GM12865 (cell line): ENCODE results near the gene BAHD1.

Source experiments
- DNase-seq: peaks from one replicate; pipeline ENCODE4 v3.0.0; 2010; ENCODE audit warnings: low read depth
- H3K4me3 ChIP-seq: 2 replicates; pipeline ENCODE4 v1.5.1; 2011; ENCODE audit warnings: mild to moderate bottlenecking, low read depth, low read length, control low read depth
- TF ChIP-seq, protein P1 (sequence below): IDR thresholded peaks from 2 replicates; pipeline ENCODE4 v1.5.1; 2011; ENCODE audit warnings: low read length, control low read depth, low read depth, inconsistent platforms; ENCODE audit not compliant: insufficient read depth; ENCODE audit errors: missing control alignments

Gene BAHD1

DNA sequence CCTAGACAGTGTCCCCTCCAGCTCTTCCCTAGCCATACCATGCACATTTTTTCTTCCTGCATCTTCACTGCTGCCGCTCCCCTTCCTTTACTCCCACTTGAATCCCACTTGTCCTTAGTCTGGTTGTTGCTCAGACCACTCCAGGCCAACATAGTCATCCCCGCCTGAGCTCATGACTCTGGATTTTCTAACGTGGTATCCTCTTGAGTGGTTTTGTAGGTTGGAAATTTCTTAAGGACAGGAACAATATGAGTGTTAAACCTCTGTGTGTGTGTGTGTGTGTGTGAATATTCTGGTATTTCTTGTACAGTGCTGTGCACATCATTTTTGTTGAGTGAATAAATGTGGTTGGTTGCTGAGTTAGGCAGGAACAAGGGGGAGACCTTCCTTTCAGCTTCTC, 3.1 kb downstream of the BAHD1 start:
- TF ChIP-seq, protein P1, sequence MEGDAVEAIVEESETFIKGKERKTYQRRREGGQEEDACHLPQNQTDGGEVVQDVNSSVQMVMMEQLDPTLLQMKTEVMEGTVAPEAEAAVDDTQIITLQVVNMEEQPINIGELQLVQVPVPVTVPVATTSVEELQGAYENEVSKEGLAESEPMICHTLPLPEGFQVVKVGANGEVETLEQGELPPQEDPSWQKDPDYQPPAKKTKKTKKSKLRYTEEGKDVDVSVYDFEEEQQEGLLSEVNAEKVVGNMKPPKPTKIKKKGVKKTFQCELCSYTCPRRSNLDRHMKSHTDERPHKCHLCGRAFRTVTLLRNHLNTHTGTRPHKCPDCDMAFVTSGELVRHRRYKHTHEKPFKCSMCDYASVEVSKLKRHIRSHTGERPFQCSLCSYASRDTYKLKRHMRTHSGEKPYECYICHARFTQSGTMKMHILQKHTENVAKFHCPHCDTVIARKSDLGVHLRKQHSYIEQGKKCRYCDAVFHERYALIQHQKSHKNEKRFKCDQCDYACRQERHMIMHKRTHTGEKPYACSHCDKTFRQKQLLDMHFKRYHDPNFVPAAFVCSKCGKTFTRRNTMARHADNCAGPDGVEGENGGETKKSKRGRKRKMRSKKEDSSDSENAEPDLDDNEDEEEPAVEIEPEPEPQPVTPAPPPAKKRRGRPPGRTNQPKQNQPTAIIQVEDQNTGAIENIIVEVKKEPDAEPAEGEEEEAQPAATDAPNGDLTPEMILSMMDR, result no peak
- no peak for DNase-seq
- no peak overlapping the region for H3K4me3 ChIP-seq

DNA sequence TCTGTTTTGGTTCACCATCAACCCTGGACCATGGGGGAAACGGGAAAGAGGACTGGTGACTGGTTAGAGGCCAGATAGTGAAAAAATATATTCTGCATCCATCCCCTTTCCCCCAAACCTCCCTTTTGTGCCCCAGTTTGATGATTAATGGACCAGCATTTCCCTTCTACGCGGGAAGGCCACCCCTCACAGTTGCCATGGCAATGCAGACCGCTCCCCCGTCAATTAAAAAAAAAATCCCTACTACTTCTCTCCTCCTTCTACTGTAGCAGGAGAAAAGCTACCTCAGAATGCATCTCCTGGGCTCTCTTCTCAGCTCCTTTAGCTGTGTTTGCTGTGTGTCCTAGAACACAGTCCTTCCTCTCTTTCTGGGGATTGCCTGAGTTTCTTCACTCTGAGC, 4.0 kb downstream of the BAHD1 start:
- TF ChIP-seq, protein P1, result no peak
- no peak for DNase-seq
- H3K4me3 ChIP-seq, result no peak overlapping the region

DNA sequence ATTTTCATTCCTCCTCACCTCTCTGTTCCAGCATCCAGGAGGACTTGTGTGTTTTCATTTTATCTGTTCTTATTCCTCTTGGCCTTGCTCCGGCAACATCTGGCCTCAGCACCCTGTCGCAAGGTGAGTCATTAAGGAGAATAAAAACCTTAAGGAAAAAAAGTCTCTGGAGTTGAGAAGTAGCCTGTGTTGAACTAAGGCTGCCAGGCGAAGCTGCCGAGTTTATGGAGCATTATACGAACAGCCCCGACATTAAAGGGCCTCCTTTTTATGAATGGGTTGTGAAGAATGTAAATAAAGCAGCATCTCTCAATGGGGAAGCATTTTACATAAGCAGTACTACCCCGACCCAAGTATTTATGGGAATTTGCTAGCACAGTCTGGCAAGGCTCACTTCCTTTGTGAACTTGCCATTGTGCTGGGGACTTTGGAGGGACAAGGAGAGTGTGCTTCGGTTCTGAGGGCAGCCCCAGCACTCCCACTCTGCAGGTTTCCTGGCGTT, 4.7 kb downstream of the BAHD1 start:
- DNase-seq, result no peak
- TF ChIP-seq, protein P1, result no peak
- H3K4me3 ChIP-seq, result no peak overlapping the region

DNA sequence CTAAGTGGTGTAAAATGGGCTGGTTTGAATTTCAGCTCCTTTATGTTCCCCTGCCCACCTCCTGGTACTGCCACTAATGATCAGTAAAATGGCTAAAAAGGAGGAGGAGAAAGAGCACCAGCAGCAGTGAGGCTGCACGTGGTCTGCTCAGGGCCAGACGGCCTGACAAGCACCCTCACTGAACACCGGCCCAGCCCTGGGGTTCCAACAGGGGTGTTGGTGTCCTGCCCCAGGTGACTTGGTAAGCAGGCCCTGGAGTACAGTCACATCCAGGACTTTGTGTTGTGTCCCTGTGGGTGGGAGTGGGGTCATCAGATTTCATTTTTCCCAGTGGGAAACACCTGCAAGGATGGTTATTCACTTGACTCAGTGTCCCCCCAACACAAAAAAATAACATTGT, 5.4 kb downstream of the BAHD1 start:
- H3K4me3 ChIP-seq, result no peak overlapping the region
- no peak for DNase-seq
- TF ChIP-seq, protein P1, result no peak

DNA sequence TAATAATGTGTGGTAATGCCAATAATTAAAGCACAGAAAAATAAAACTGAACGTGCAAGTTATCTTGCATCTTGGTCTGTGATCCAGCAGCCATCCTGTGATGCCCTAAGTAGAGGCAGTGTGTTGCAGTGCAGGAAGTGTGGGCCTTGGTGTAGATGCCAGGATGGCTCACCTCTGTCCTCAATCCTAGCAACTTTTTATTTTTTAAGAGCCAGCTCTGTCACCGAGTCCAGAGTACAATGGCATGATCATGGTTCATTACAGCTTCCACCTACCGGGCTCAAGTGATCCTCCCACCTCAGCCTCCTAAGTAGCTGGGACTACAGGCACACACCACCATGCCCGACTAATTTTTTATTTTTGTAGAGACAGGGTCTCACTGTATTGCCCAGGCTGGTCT, 7.6 kb downstream of the BAHD1 start:
- DNase-seq, result no peak
- TF ChIP-seq, protein P1, result no peak
- no peak overlapping the region for H3K4me3 ChIP-seq

DNA sequence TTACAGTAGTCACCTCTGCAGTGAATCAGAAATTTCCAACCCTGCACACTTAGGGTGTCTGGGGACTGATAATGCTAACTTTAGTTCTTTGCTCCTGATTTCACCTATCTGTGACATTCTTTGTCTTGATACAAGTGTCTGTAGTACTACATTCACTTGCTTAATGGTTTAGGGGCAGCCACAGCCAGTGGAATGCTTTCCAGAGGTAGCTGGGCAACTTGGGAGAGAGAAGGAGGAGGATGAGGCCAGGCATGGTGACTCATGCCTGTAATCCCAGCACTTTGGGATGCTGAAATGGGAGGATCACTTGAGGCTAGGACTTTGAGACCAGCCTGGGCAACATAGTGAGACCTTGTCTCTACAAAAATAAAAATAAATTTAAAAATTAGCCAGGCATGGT, 8.5 kb downstream of the BAHD1 start:
- DNase-seq, result no peak
- TF ChIP-seq, protein P1, result no peak

DNA sequence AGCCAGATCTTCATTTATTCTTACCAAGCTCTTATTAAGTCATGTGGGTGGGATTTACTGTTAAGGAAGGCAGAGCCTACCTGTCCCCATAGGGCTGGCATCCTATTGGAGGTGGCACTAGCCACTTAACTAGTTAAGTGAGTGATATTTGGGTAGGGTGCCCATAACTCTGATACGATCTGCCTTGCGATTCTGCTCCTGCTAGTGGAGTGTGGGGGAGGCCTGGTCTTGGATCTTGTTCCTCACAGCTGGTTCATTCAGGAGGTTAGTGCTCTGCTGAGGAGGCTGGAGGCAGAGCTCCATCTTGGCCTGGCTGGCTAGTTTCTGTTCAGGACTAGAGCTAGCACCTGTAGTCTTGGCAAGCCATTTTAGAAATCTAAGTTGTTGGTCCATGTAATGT, 9.3 kb downstream of the BAHD1 start:
- no peak overlapping the region for H3K4me3 ChIP-seq
- DNase-seq, result no peak
- TF ChIP-seq, protein P1, result no peak

More for the DNA sequence above, 8.5 kb downstream of the BAHD1 start:
- H3K4me3 ChIP-seq, result no peak overlapping the region
